ENCODE data around the gene EDN2. TPM values are rescaled to one million over a fixed set of nuclear protein-coding genes. Genes with fewer than 3 reads are reported as not detected.

Gene EDN2
- total RNA-seq, 4 donors from 2014 or later = 0.50 to 1.1 TPM; not detected in 2

DNA sequence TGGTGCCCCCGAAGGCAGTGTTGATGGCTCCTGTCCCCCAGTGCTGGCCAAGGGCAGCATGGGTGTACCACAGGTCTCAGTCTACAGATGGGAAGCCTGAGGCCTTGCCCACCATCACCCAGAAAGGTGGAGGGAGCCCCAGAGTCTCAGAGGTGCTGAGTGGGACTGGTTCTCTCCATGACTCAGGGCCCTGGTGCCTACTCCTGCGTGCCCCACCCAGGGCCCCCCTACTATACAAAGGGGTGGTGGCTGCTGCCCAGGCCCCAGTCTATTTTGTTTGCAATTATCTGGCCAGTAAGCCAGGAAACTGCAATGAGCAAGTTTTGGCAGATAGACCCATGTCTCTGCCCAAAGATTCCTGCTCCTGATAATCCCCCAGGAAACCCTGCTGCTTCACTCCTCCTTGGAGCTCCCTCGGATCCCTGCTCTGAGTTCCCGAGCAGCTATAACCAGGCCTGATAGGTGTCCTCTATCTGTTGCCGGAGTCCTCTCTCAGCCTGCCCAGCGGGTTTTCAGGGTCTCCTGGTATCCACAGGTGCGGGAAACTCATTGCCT is 41.7 kb downstream of the EDN2 start:
- no peak overlapping the region for H3K4me3 ChIP-seq
- H3K9me3 ChIP-seq = peaks cover 0 to 14% (median 0%) of the 10 kb centered on the region in 3 donors
- H3K4me1 ChIP-seq = no peaks in the 10 kb centered on the region
- no peaks in the 10 kb centered on the region for H3K27me3 ChIP-seq
- H3K27ac ChIP-seq = no peak overlapping the region
- 44% methylated on average over 5 of the region's 7 CpGs; no CpG with 5 or more reads in 1 of the 2 donors for WGBS, 2 donors (ENCODE audit: low coverage in 1 of 2)
- TF ChIP-seq, protein P1, sequence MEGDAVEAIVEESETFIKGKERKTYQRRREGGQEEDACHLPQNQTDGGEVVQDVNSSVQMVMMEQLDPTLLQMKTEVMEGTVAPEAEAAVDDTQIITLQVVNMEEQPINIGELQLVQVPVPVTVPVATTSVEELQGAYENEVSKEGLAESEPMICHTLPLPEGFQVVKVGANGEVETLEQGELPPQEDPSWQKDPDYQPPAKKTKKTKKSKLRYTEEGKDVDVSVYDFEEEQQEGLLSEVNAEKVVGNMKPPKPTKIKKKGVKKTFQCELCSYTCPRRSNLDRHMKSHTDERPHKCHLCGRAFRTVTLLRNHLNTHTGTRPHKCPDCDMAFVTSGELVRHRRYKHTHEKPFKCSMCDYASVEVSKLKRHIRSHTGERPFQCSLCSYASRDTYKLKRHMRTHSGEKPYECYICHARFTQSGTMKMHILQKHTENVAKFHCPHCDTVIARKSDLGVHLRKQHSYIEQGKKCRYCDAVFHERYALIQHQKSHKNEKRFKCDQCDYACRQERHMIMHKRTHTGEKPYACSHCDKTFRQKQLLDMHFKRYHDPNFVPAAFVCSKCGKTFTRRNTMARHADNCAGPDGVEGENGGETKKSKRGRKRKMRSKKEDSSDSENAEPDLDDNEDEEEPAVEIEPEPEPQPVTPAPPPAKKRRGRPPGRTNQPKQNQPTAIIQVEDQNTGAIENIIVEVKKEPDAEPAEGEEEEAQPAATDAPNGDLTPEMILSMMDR (IDR thresholded peaks at IDR 0.05) = no peak
- TF ChIP-seq POLR2A (IDR thresholded peaks at IDR 0.05) = no peak
- no peak for TF ChIP-seq EP300 (IDR thresholded peaks at IDR 0.05)
- no peak for TF ChIP-seq POLR2AphosphoS5 (IDR thresholded peaks at IDR 0.05)
- no peaks in the 10 kb centered on the region for H3K36me3 ChIP-seq
- no peak for ATAC-seq

- TF ChIP-seq POLR2A (IDR thresholded peaks at IDR 0.05) (no peak), POLR2AphosphoS5 (IDR thresholded peaks at IDR 0.05) (no peak), EP300 (IDR thresholded peaks at IDR 0.05) (no peak)
- TF ChIP-seq, protein P1 (IDR thresholded peaks at IDR 0.05) = no peak
- WGBS, 2 donors (ENCODE audit: low coverage in 1 of 2) = 79 to 94% methylated on average over 2 to 3 of the region's 4 CpGs
These were observed 44.0 kb downstream of the EDN2 start for GRCh38 chr1:41440321-41441085.

DNA sequence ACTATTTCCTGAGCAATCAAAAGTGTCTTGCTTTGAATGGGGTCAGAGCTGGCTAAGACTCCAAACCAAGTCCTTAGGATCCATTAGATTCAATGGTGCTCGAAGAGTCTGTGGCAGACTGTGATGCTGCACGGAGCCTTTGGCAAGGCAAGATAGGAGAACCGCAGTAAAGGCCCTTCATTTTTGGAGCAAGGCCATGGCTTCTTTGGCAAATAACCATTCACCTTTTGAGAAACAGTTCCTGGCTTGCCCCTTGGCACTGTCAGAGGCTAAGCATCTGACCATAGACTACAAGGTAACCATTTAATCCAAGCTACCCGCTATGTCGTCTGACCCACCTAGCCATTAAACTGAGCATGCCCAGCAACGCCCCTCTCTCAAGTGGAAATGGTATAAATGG is 45.2 kb downstream of the EDN2 start:
- no peaks in the 10 kb centered on the region for H3K36me3 ChIP-seq
- H3K4me1 ChIP-seq = no peaks in the 10 kb centered on the region
- H3K4me3 ChIP-seq = no peak overlapping the region
- no peak for ATAC-seq
- H3K27me3 ChIP-seq = no peaks in the 10 kb centered on the region
- WGBS, 2 donors (ENCODE audit: low coverage in 1 of 2) = 77% methylated on average over 4 of the region's 6 CpGs; no CpG with 5 or more reads in 1 of the 2 donors
- H3K27ac ChIP-seq = no peak overlapping the region
- H3K9me3 ChIP-seq = peaks cover 0 to 4% (median 0%) of the 10 kb centered on the region in 3 donors
- no peak for TF ChIP-seq POLR2AphosphoS5 (IDR thresholded peaks at IDR 0.05)
- TF ChIP-seq EP300 (IDR thresholded peaks at IDR 0.05) = no peak
- TF ChIP-seq POLR2A (IDR thresholded peaks at IDR 0.05) = no peak
- TF ChIP-seq, protein P1 (IDR thresholded peaks at IDR 0.05) = no peak

More at GRCh38 chr1:41440321-41441085, 44.0 kb downstream of the EDN2 start:
- Histone ChIP-seq H3K27me3 (no peaks in the 10 kb centered on the region), H3K4me3 (no peak overlapping the region), H3K4me1 (no peaks in the 10 kb centered on the region), H3K9me3 (peaks cover 0 to 14% (median 0%) of the 10 kb centered on the region in 3 donors), H3K36me3 (no peaks in the 10 kb centered on the region), H3K27ac (no peak overlapping the region)
- no peak for ATAC-seq

- TF ChIP-seq POLR2AphosphoS5 (IDR thresholded peaks at IDR 0.05) (no peak), EP300 (IDR thresholded peaks at IDR 0.05) (no peak), POLR2A (IDR thresholded peaks at IDR 0.05) (no peak)
- TF ChIP-seq, protein P1 (IDR thresholded peaks at IDR 0.05) = no peak
- WGBS, 2 donors (ENCODE audit: low coverage in 1 of 2) = 100% methylated on average over 1 of the region's 1 CpG
- ATAC-seq = no peak
- H3K27me3 ChIP-seq = no peaks in the 10 kb centered on the region
- H3K4me1 ChIP-seq = peaks cover 0 to under 1% (median 0%) of the 10 kb centered on the region in 3 donors
- no peak overlapping the region for H3K27ac ChIP-seq
- H3K9me3 ChIP-seq = no peaks in the 10 kb centered on the region
- H3K36me3 ChIP-seq = no peaks in the 10 kb centered on the region
- H3K4me3 ChIP-seq = no peak overlapping the region
These were observed 45.8 kb downstream of the EDN2 start for GRCh38 chr1:41438711-41439110.

DNA sequence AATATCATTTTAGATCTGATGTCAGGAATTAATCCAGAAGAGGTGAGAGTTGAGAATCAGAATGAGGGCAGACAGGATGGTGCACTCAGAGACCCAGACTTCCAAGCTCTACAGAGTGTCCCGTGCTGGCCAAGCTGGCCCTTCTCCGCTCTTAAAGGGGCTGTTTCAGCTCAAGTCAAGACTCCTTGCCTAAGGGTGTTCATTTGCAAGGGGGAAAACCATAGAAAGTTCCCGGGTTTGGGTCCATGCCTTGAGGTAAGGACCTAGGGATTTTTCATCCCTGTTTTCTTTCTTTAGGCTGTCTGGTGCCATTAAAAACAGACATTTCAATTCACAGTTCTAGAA is 47.5 kb downstream of the EDN2 start:
- H3K9me3 ChIP-seq = no peaks in the 10 kb centered on the region
- no peak overlapping the region for H3K27ac ChIP-seq
- ATAC-seq = no peak
- no peak overlapping the region for H3K4me3 ChIP-seq
- peaks cover 2 to 18% (median 17%) of the 10 kb centered on the region in 3 donors for H3K4me1 ChIP-seq
- H3K36me3 ChIP-seq = no peaks in the 10 kb centered on the region
- 84 to 100% methylated on average over 1 to 3 of the region's 3 CpGs for WGBS, 2 donors (ENCODE audit: low coverage in 1 of 2)
- no peak for TF ChIP-seq EP300 (IDR thresholded peaks at IDR 0.05)
- TF ChIP-seq POLR2AphosphoS5 (IDR thresholded peaks at IDR 0.05) = no peak
- TF ChIP-seq, protein P1 (IDR thresholded peaks at IDR 0.05) = no peak
- TF ChIP-seq POLR2A (IDR thresholded peaks at IDR 0.05) = no peak
- H3K27me3 ChIP-seq = no peaks in the 10 kb centered on the region

Data from gastroesophageal sphincter (tissue), 4 donors.